Measurements from ENCODE around the gene CLDN19. TPM values are rescaled to one million over a fixed set of nuclear protein-coding genes. Genes with fewer than 3 reads are reported as not detected.
"Not testable (repeated sequence)": the region's sequence is repeated elsewhere in the genome, so short reads cannot be mapped to it uniquely, and the experiment has no call there.

CLDN19 gene
- total RNA-seq, 3 donors from 2014 or later = 2.9 to 3.1 TPM; not detected in 1

GRCh38 chr1:42733415-42734200 lies 6.4 kb downstream of the CLDN19 start:
- DNase-seq (ENCODE audit: low spot score in 2 of 2) = no peak
- TF ChIP-seq POLR2AphosphoS5 (IDR thresholded peaks at IDR 0.05) (no peak), CTCF (IDR thresholded peaks at IDR 0.05) (no peak), POLR2A (IDR thresholded peaks at IDR 0.05) (no peak)

GRCh38 chr1:42732126-42732680 lies 7.8 kb downstream of the CLDN19 start:
- intact Hi-C loops (cut with DNase I; ENCODE audit: low total_unique reads) = no loop called here
- Histone ChIP-seq H3K27me3 (no peaks in the 10 kb centered on the region), H3K27ac (no peak overlapping the region)

More at GRCh38 chr1:42733415-42734200, 6.4 kb downstream of the CLDN19 start:
- intact Hi-C loops (cut with DNase I; ENCODE audit: low total_unique reads) = no loop called here
- Histone ChIP-seq H3K27me3 (no peaks in the 10 kb centered on the region), H3K4me1 (no peaks in the 10 kb centered on the region), H3K36me3 (no peaks in the 10 kb centered on the region), H3K27ac (no peak overlapping the region), H3K4me3 (no peak overlapping the region), H3K9me3 (no peaks in the 10 kb centered on the region)

GRCh38 chr1:42731585-42731984 lies 8.5 kb downstream of the CLDN19 start:
- TF ChIP-seq CTCF (IDR thresholded peaks at IDR 0.05) = no peak
- TF ChIP-seq POLR2AphosphoS5 (IDR thresholded peaks at IDR 0.05) = no peak
- TF ChIP-seq POLR2A (IDR thresholded peaks at IDR 0.05) = no peak
- no peaks in the 10 kb centered on the region for H3K27me3 ChIP-seq
- H3K4me1 ChIP-seq = no peaks in the 10 kb centered on the region

More at GRCh38 chr1:42732126-42732680, 7.8 kb downstream of the CLDN19 start:
- DNase-seq (ENCODE audit: low spot score in 2 of 2) = no peak
- TF ChIP-seq CTCF (IDR thresholded peaks at IDR 0.05) (no peak), POLR2A (IDR thresholded peaks at IDR 0.05) (no peak), POLR2AphosphoS5 (IDR thresholded peaks at IDR 0.05) (no peak)
- Histone ChIP-seq H3K36me3 (no peaks in the 10 kb centered on the region), H3K4me3 (no peak overlapping the region), H3K9me3 (no peaks in the 10 kb centered on the region), H3K4me1 (no peaks in the 10 kb centered on the region)

GRCh38 chr1:42730988-42731387 lies 9.0 kb downstream of the CLDN19 start:
- H3K4me1 ChIP-seq = no peaks in the 10 kb centered on the region
- TF ChIP-seq POLR2AphosphoS5 (IDR thresholded peaks at IDR 0.05) (no peak), CTCF (IDR thresholded peaks at IDR 0.05) (no peak), POLR2A (IDR thresholded peaks at IDR 0.05) (no peak)

More at GRCh38 chr1:42731585-42731984, 8.5 kb downstream of the CLDN19 start:
- Histone ChIP-seq H3K4me3 (no peak overlapping the region), H3K27ac (no peak overlapping the region), H3K36me3 (no peaks in the 10 kb centered on the region), H3K9me3 (no peaks in the 10 kb centered on the region)
- no peak for DNase-seq (ENCODE audit: low spot score in 2 of 2)
- intact Hi-C loops (cut with DNase I; ENCODE audit: low total_unique reads) = no loop called here

GRCh38 chr1:42730002-42730401 lies 10.0 kb downstream of the CLDN19 start:
- no peaks in the 10 kb centered on the region for H3K36me3 ChIP-seq
- DNase-seq (ENCODE audit: low spot score in 2 of 2) = no peak
- H3K4me3 ChIP-seq = no peak overlapping the region
- H3K27ac ChIP-seq = no peak overlapping the region
- H3K4me1 ChIP-seq = no peaks in the 10 kb centered on the region
- TF ChIP-seq POLR2AphosphoS5 (IDR thresholded peaks at IDR 0.05) (no peak), POLR2A (IDR thresholded peaks at IDR 0.05) (no peak), CTCF (IDR thresholded peaks at IDR 0.05) (no peak)
- intact Hi-C loops (cut with DNase I; ENCODE audit: low total_unique reads) = no loop called here
- no peaks in the 10 kb centered on the region for H3K27me3 ChIP-seq
- no peaks in the 10 kb centered on the region for H3K9me3 ChIP-seq

More at GRCh38 chr1:42730988-42731387, 9.0 kb downstream of the CLDN19 start:
- intact Hi-C loops (cut with DNase I; ENCODE audit: low total_unique reads) = no loop called here
- no peak overlapping the region for H3K27ac ChIP-seq
- H3K36me3 ChIP-seq = no peaks in the 10 kb centered on the region
- H3K9me3 ChIP-seq = no peaks in the 10 kb centered on the region
- DNase-seq (ENCODE audit: low spot score in 2 of 2) = no peak
- H3K27me3 ChIP-seq = no peaks in the 10 kb centered on the region
- no peak overlapping the region for H3K4me3 ChIP-seq

GRCh38 chr1:42725820-42726219 lies 14.2 kb downstream of the CLDN19 start:
- H3K4me3 ChIP-seq; intact Hi-C loops (cut with DNase I; ENCODE audit: low total_unique reads); H3K27ac ChIP-seq; DNase-seq (ENCODE audit: low spot score in 2 of 2); H3K4me1 ChIP-seq; H3K36me3 ChIP-seq; H3K27me3 ChIP-seq; H3K9me3 ChIP-seq: not testable (repeated sequence)
